Measurements from ENCODE around the gene MDP1.

The MDP1 gene

GRCh38 chr14:24260780-24261157, 44.9 kb upstream of the MDP1 start:
- H3K4me3 ChIP-seq (ENCODE audit: low read depth, low read length), result no peak overlapping the region
- TF ChIP-seq, protein P1, sequence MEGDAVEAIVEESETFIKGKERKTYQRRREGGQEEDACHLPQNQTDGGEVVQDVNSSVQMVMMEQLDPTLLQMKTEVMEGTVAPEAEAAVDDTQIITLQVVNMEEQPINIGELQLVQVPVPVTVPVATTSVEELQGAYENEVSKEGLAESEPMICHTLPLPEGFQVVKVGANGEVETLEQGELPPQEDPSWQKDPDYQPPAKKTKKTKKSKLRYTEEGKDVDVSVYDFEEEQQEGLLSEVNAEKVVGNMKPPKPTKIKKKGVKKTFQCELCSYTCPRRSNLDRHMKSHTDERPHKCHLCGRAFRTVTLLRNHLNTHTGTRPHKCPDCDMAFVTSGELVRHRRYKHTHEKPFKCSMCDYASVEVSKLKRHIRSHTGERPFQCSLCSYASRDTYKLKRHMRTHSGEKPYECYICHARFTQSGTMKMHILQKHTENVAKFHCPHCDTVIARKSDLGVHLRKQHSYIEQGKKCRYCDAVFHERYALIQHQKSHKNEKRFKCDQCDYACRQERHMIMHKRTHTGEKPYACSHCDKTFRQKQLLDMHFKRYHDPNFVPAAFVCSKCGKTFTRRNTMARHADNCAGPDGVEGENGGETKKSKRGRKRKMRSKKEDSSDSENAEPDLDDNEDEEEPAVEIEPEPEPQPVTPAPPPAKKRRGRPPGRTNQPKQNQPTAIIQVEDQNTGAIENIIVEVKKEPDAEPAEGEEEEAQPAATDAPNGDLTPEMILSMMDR (IDR thresholded peaks at IDR 0.05; ENCODE audit: low read depth, low read length), result no peak

- TF ChIP-seq, protein P1 (IDR thresholded peaks at IDR 0.05; ENCODE audit: low read depth, low read length), result no peak
- no peak overlapping the region for H3K4me3 ChIP-seq (ENCODE audit: low read depth, low read length)
Measured at GRCh38 chr14:24260026-24260779, 44.3 kb upstream of the MDP1 start.

GRCh38 chr14:24259282-24260025, 43.6 kb upstream of the MDP1 start:
- TF ChIP-seq, protein P1 (IDR thresholded peaks at IDR 0.05; ENCODE audit: low read depth, low read length), result no peak

GRCh38 chr14:24258548-24259265, 42.8 kb upstream of the MDP1 start:
- TF ChIP-seq, protein P1 (IDR thresholded peaks at IDR 0.05; ENCODE audit: low read depth, low read length), result no peak
- no peak overlapping the region for H3K4me3 ChIP-seq (ENCODE audit: low read depth, low read length)

More at GRCh38 chr14:24259282-24260025, 43.6 kb upstream of the MDP1 start:
- H3K4me3 ChIP-seq (ENCODE audit: low read depth, low read length), result no peak overlapping the region

- H3K4me3 ChIP-seq (ENCODE audit: low read depth, low read length), result no peak overlapping the region
- TF ChIP-seq, protein P1 (IDR thresholded peaks at IDR 0.05; ENCODE audit: low read depth, low read length), result no peak
Measured at GRCh38 chr14:24258119-24258518, 42.3 kb upstream of the MDP1 start.

DNA sequence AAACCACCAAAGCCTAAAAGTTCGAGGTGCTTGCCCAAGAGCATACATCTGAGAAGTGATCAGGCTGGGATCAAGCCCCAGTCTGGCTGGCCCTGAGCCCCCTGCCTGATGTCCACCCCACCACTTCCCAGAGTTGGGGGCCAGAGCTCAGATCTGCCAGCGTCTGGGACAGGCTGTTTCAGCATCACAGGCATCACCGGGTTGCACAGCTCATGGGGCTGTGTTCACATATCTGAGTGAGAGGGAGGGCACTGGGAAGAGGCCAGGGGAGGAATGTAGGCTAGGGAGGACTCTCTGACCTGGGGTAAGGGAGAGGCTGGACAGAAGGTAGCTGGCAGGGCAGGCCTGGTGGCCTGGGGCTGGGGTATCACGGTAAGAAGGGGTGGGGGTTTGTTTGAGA, 41.1 kb upstream of the MDP1 start:
- TF ChIP-seq, protein P1 (IDR thresholded peaks at IDR 0.05; ENCODE audit: low read depth, low read length), result no peak
- no peak overlapping the region for H3K4me3 ChIP-seq (ENCODE audit: low read depth, low read length)

Data from WI38 (cell line).